Stimulated activated naive CD8-positive, alpha-beta T cell treated with anti-CD3 and anti-CD28 coated beads, Interleukin-15, Interleukin-2, amounts not matched to agents 100 U/mL and 50 U/mL, for 24 hours (primary cell): ENCODE data around the gene PRRC2A.
A peak's percentile ranks its signal among the peaks of the same experiment; 100 is the strongest.

Source experiments
- ATAC-seq: fragments of 150-1000 bp; cut with Tn5 transposase; one replicate; pipeline ENCODE4 v1.10.0; 2021
- DNase-seq: peaks from one replicate; pipeline ENCODE4 v3.0.0; 2021

PRRC2A gene

GRCh38 chr6:31620586-31621319 lies at the start of gene PRRC2A:
PRRC2A (plus strand) TSS chr6:31620715; CDS start chr6:31622790, 2,075 bp downstream.
- peak; percentile 22 for ATAC-seq

DNA sequence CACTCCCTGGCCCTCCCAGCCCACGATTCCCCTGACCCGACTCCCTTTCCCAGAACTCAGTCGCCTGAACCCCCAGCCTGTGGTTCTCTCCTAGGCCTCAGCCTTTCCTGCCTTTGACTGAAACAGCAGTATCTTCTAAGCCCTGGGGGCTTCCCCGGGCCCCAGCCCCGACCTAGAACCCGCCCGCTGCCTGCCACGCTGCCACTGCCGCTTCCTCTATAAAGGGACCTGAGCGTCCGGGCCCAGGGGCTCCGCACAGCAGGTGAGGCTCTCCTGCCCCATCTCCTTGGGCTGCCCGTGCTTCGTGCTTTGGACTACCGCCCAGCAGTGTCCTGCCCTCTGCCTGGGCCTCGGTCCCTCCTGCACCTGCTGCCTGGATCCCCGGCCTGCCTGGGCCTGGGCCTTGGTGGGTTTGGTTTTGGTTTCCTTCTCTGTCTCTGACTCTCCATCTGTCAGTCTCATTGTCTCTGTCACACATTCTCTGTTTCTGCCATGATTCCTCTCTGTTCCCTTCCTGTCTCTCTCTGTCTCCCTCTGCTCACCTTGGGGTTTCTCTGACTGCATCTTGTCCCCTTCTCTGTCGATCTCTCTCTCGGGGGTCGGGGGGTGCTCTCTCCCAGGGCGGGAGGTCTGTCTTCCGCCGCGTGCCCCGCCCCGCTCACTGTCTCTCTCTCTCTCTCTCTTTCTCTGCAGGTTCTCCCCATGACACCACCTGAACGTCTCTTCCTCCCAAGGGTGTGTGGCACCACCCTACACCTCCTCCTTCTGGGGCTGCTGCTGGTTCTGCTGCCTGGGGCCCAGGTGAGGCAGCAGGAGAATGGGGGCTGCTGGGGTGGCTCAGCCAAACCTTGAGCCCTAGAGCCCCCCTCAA lies 48.2 kb upstream of the PRRC2A start, which contains the start of gene LTA:
Gene LTA, plus strand, starts transcription at position 249 of the 871 bp plus-strand sequence. Its CDS starts 454 bp downstream, at position 703.
- DNase-seq = peak; percentile 85
- peak; percentile 56 for ATAC-seq

More at GRCh38 chr6:31620586-31621319, at the start of gene PRRC2A:
- DNase-seq = peak; percentile 97

- ATAC-seq (no peak), DNase-seq (no peak)
Observed at GRCh38 chr6:31573239-31574105, 47.0 kb upstream of the PRRC2A start.

- ATAC-seq (peak; percentile 3), DNase-seq (peak; percentile 64)
Observed at GRCh38 chr6:31574106-31575061, 46.1 kb upstream of the PRRC2A start.

DNA sequence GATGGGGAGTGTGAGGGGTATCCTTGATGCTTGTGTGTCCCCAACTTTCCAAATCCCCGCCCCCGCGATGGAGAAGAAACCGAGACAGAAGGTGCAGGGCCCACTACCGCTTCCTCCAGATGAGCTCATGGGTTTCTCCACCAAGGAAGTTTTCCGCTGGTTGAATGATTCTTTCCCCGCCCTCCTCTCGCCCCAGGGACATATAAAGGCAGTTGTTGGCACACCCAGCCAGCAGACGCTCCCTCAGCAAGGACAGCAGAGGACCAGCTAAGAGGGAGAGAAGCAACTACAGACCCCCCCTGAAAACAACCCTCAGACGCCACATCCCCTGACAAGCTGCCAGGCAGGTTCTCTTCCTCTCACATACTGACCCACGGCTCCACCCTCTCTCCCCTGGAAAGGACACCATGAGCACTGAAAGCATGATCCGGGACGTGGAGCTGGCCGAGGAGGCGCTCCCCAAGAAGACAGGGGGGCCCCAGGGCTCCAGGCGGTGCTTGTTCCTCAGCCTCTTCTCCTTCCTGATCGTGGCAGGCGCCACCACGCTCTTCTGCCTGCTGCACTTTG lies 45.1 kb upstream of the PRRC2A start, which contains the start of gene TNF:
Gene TNF, plus strand, starts transcription at position 231 of the 567 bp plus-strand sequence. Its CDS starts 177 bp downstream, at position 408.
- peak; percentile 85 for DNase-seq

DNA sequence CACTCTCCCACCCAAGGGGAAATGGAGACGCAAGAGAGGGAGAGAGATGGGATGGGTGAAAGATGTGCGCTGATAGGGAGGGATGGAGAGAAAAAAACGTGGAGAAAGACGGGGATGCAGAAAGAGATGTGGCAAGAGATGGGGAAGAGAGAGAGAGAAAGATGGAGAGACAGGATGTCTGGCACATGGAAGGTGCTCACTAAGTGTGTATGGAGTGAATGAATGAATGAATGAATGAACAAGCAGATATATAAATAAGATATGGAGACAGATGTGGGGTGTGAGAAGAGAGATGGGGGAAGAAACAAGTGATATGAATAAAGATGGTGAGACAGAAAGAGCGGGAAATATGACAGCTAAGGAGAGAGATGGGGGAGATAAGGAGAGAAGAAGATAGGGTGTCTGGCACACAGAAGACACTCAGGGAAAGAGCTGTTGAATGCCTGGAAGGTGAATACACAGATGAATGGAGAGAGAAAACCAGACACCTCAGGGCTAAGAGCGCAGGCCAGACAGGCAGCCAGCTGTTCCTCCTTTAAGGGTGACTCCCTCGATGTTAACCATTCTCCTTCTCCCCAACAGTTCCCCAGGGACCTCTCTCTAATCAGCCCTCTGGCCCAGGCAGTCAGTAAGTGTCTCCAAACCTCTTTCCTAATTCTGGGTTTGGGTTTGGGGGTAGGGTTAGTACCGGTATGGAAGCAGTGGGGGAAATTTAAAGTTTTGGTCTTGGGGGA lies 44.4 kb upstream of the PRRC2A start:
- no peak for DNase-seq
- ATAC-seq = no peak

More for the DNA sequence above, 45.1 kb upstream of the PRRC2A start, which contains the start of gene TNF:
- peak; percentile 11 for ATAC-seq

GRCh38 chr6:31576897-31577578 lies 43.5 kb upstream of the PRRC2A start:
- peak; percentile 60 for DNase-seq
- ATAC-seq = no peak

DNA sequence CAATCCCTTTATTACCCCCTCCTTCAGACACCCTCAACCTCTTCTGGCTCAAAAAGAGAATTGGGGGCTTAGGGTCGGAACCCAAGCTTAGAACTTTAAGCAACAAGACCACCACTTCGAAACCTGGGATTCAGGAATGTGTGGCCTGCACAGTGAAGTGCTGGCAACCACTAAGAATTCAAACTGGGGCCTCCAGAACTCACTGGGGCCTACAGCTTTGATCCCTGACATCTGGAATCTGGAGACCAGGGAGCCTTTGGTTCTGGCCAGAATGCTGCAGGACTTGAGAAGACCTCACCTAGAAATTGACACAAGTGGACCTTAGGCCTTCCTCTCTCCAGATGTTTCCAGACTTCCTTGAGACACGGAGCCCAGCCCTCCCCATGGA lies 42.9 kb upstream of the PRRC2A start:
- no peak for DNase-seq
- ATAC-seq = no peak

GRCh38 chr6:31578184-31579118 lies 42.1 kb upstream of the PRRC2A start:
- ATAC-seq (no peak), DNase-seq (no peak)

DNA sequence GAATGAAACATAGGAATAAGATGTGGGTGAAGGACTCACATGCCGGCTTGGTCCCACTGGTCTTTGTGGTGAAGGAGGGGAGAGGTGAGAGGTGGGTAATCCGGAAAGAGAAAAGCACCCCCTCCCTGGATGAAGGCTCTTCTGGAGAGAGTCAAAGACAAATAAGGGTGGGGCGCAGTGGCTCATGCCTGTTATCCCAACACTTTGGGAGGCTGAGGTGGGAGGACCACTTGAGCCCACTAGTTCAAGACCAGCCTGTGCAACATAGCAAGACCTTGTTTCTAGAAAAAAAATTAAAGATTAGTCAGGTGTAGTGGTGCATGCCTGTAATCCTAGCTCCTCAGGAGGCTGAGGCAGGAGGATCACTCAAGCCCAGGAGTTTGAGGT lies 41.4 kb upstream of the PRRC2A start:
- no peak for DNase-seq

GRCh38 chr6:31579546-31580437 lies 40.7 kb upstream of the PRRC2A start:
- ATAC-seq (peak; percentile 17), DNase-seq (peak; percentile 51)

More for the DNA sequence above, 41.4 kb upstream of the PRRC2A start:
- no peak for ATAC-seq

DNA sequence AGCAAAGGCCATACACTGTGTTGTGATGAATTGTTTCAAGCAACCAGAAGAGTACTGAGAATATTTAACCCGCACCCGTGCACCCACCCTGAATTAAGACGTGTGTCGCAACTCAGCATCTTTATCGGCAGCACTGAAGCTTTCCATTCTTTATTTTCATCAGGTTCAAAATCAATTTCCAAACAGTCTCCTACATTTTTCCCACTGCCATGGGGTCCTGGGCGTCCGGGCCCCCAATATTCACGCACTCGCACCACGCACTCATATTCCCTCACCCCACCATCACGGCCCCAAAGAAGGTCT lies 40.1 kb upstream of the PRRC2A start:
- ATAC-seq = peak; percentile 1

GRCh38 chr6:31580807-31581433 lies 39.6 kb upstream of the PRRC2A start:
- ATAC-seq = peak; percentile 81
- peak; percentile 96 for DNase-seq

More for the DNA sequence above, 40.1 kb upstream of the PRRC2A start:
- peak; percentile 35 for DNase-seq

DNA sequence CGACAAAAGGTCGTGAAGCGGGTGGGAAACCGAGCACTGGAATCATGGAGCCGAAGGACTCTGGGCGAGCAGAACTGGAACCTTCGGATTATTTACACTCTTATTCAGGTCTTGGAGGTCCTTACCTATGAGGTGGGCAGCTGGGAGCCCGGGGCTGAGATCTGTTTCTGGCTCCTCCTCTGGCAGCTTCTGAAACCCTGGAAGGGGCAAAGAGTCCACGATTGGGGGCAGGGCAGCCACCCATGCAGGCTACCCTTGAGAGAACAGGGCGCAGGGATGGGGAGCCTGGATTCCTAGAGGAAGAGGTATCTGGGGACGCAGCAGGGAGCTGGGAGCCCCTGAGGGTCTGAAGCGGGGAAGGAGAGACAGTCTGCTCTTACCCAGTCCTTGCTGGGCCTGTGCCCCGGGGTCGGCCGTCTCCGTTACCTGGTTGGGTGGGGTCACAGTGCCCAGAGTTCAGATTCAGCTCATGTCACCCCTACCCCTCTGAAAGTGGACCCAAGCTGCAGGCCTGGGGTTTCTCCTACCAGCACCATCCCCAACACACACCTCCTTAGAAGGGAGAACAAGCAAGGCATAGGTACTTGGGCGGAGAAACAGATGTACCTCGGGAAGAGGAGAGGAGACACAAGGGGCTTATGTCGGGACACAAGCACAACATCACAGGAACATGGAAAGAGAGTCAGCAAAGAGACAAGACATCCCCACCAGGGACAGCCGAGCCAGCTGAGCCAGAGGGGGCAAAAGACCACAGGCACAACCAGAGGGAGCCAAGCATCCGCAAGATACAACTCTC lies 38.9 kb upstream of the PRRC2A start:
- no peak for DNase-seq
- ATAC-seq = no peak

DNA sequence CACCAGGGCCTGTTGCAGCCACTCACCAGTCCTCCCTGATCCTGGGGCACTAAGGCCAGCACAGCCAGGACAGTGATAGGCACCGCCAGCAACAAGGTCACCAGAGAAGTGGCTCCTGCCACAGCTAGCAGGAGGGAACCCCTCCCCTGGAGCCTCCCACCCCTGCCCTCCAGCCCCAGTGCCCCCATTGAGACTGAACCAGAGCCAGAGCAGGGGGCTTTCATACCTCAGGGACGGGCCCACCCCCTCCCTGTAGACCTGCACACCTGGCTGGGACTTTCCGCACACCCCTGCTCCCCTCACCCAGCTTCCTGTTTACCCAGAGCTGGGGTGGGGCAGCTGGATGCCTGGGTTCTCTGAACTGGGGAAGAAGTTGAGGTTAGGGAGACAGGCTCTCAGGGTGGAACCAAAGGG lies 38.3 kb upstream of the PRRC2A start, which contains the start of gene LTB:
Gene LTB, minus strand, starts transcription at position 195 of the 414 bp plus-strand sequence. Its CDS starts 7 bp downstream, at position 188.
- no peak for ATAC-seq

More for the DNA sequence above, 38.3 kb upstream of the PRRC2A start, which contains the start of gene LTB:
- DNase-seq = peak; percentile 55
